HCT116 (cell line): ENCODE data around the gene SLC16A12. TPM values are rescaled to one million over a fixed set of nuclear protein-coding genes. Genes with fewer than 3 reads are reported as not detected.

Source experiments
- ATAC-seq: fragments of 200-7000 bp; cut with Tn5 transposase; 2 replicates; pipeline ENCODE4 v1.9.1; 2020; ENCODE audit warnings: mild to moderate bottlenecking, moderate library complexity
- BruUV-seq: library from RNA; stranded (reverse); fragments of 400-500 nt; replicated peaks from 2 replicates; lab custom pipeline; 2021; lab: Mats Ljungman, UMichigan
- CTCF ChIA-PET: fragments of 300-600 bp; sonication (Branson Sonifier 250); formaldehyde crosslinking; loops from one replicate; lab custom pipeline; 2021; ENCODE audit warnings: antibody characterized with exemption; lab: Charles Lee
- POLR2A ChIA-PET: fragments of 300-600, 350-600 bp; sonication (Branson Sonifier 250); formaldehyde crosslinking; loops from one replicate; lab custom pipeline; 2021; ENCODE audit warnings: antibody characterized with exemption; lab: Charles Lee
- RAD21 ChIA-PET, 2 experiments: fragments of 300-600 bp; sonication (Branson Sonifier 250); formaldehyde crosslinking; loops; one replicate each; lab custom pipeline; 2023; ENCODE audit warnings: low total read pairs in 2 of 2; ENCODE audit not compliant: uncharacterized antibody in 2 of 2, unreplicated experiment in 2 of 2, low non-redundant PET in 1 of 2; lab: Charles Lee
- DNase-seq: peaks from one replicate; pipeline ENCODE4 v3.0.0-alpha.2; 2010; ENCODE audit warnings: low read depth, low spot score
- H2AFZ ChIP-seq: fragments of 200-600 bp; shearing (Covaris generic), sonication (generic); 2 replicates; pipeline ENCODE4 v1.6.1; 2017; ENCODE audit warnings: low read depth, mixed run types, mixed read lengths, antibody characterized with exemption, low read length; ENCODE audit not compliant: poor library complexity, severe bottlenecking
- H3K27ac ChIP-seq: 2 replicates; pipeline ENCODE4 v1.5.1; 2012; ENCODE audit warnings: low read depth, low read length
- H3K27me3 ChIP-seq: fragments of 200-600 bp; sonication (generic); 2 replicates; pipeline ENCODE4 v1.6.1; 2016; ENCODE audit warnings: mixed run types, low read length, mixed read lengths; ENCODE audit not compliant: insufficient read depth
- H3K36me3 ChIP-seq, 2 experiments: fragments of 200-500 bp in 1 of 2; fragments of 200-600 bp in 1 of 2; sonication (Bioruptor generic) in 1 of 2; sonication (generic) in 1 of 2; 2 replicates each; pipeline versions ENCODE4 v1.5.1 to v1.6.1; 2014 to 2016; ENCODE audit warnings: low read length in 2 of 2, inconsistent platforms in 1 of 2, mixed read lengths in 1 of 2, mixed run types in 1 of 2; ENCODE audit not compliant: insufficient read depth in 2 of 2, control insufficient read depth in 1 of 2
- H3K4me1 ChIP-seq, 2 experiments: fragments of 200-600 bp in 1 of 2; sonication (generic) in 1 of 2; 2 replicates each; pipeline versions ENCODE4 v1.5.1 to v1.6.1; 2012 to 2017; ENCODE audit warnings: low read length in 2 of 2, inconsistent platforms in 1 of 2, mild to moderate bottlenecking in 1 of 2, mixed read lengths in 1 of 2, mixed run types in 1 of 2, moderate library complexity in 1 of 2; ENCODE audit not compliant: insufficient read depth in 2 of 2, control insufficient read depth in 1 of 2
- H3K4me2 ChIP-seq: fragments of 200-600 bp; sonication (generic); 2 replicates; pipeline ENCODE4 v1.6.1; 2017; ENCODE audit warnings: mixed run types, low read length, mixed read lengths
- H3K4me3 ChIP-seq, 2 experiments: fragments of 200-600 bp in 1 of 2; sonication (generic) in 1 of 2; replicated peaks in 1 of 2; 2 replicates each; pipeline ENCODE4 v1.5.1; 2011 to 2016; ENCODE audit warnings: low read length in 2 of 2, control low read depth in 1 of 2, low read depth in 1 of 2, mild to moderate bottlenecking in 1 of 2, mixed read lengths in 1 of 2, mixed run types in 1 of 2
- H3K79me2 ChIP-seq: fragments of 200-600 bp; sonication (generic); 2 replicates; pipeline ENCODE4 v1.6.1; 2017; ENCODE audit warnings: mild to moderate bottlenecking, mixed run types, low read length, moderate library complexity, mixed read lengths; ENCODE audit not compliant: insufficient read depth
- H3K9ac ChIP-seq: fragments of 200-600 bp; sonication (generic); 2 replicates; pipeline ENCODE4 v1.6.1; 2016; ENCODE audit warnings: low read length, mixed read lengths
- H3K9me2 ChIP-seq: fragments of 200-600 bp; sonication (generic), shearing (Covaris generic); 2 replicates; pipeline ENCODE4 v1.6.1; 2017; ENCODE audit warnings: mixed run types, mild to moderate bottlenecking, moderate library complexity; ENCODE audit not compliant: insufficient read depth
- H3K9me3 ChIP-seq, 2 experiments: fragments of 200-500 bp in 1 of 2; fragments of 200-600 bp in 1 of 2; sonication (Bioruptor generic) in 1 of 2; sonication (generic) in 1 of 2; 2 replicates each; pipeline ENCODE4 v1.6.1; 2014 to 2017; ENCODE audit warnings: low read length in 2 of 2, mixed read lengths in 2 of 2, inconsistent platforms in 1 of 2, low read depth in 1 of 2, mild to moderate bottlenecking in 1 of 2, mixed run types in 1 of 2, moderate library complexity in 1 of 2; ENCODE audit not compliant: control insufficient read depth in 1 of 2, insufficient read depth in 1 of 2
- H4K20me1 ChIP-seq: fragments of 200-600 bp; sonication (generic), shearing (Covaris generic); 2 replicates; pipeline ENCODE4 v1.6.1; 2017; ENCODE audit warnings: mixed run types, mild to moderate bottlenecking, moderate library complexity; ENCODE audit not compliant: insufficient read depth
- ELF1 ChIP-seq: IDR thresholded peaks from 2 replicates; pipeline ENCODE4 v1.6.1; 2012; ENCODE audit warnings: low read depth, borderline replicate concordance
- MAX ChIP-seq: IDR thresholded peaks from 2 replicates; pipeline ENCODE4 v1.6.1; 2012
- POLR2AphosphoS5 ChIP-seq: IDR thresholded peaks from 2 replicates; pipeline ENCODE4 v1.6.1; 2011; ENCODE audit warnings: mild to moderate bottlenecking, low read depth, low read length, moderate library complexity
- SRF ChIP-seq: IDR thresholded peaks from 2 replicates; pipeline ENCODE4 v1.6.1; 2012; ENCODE audit warnings: low read depth
- ZFX ChIP-seq: fragments of 450-650 bp; IDR thresholded peaks from 2 replicates; pipeline ENCODE4 v1.6.1; 2017
- intact Hi-C: fragments of 100-400 bp; cut with micrococcal nuclease; formaldehyde crosslinking; loops from 2 replicates; pipeline ENCODE4 v1.10.0; 2022
- total RNA-seq: library from RNA; stranded (reverse); gene quantifications from one replicate; pipeline ENCODE4 v1.2.1, GENCODE V29; 2021; ENCODE audit not compliant: unreplicated experiment

Gene SLC16A12
- total RNA-seq, 1 experiment from 2014 or later: not detected

- H3K36me3 ChIP-seq: peaks cover 7 to 15% of the 10 kb centered on the region in 2 experiments; a peak in 2 of 4 replicates
- H3K9ac ChIP-seq: peak overlapping the region; percentile 73
- no peaks in the 10 kb centered on the region for H3K27me3 ChIP-seq
- H3K79me2 ChIP-seq: peaks cover 36% of the 10 kb centered on the region
- H3K9me2 ChIP-seq: no peaks in the 10 kb centered on the region
- H3K4me1 ChIP-seq: peaks cover 7 to 14% of the 10 kb centered on the region in 2 experiments; a peak in 3 of 4 replicates
- no peaks in the 10 kb centered on the region; a peak in 1 of 4 replicates for H3K9me3 ChIP-seq
- H2AFZ ChIP-seq: peak overlapping the region; percentile 76
- H4K20me1 ChIP-seq: no peaks in the 10 kb centered on the region
- intact Hi-C loops: no loop called here
- POLR2A ChIA-PET: interaction anchor here (1.4 kb wide), 1 partner anchor 23 kb away, joined by 7 read pairs; the partner anchor contains the start of gene IFIT1
- H3K4me2 ChIP-seq: peak overlapping the region; percentile 90
- H3K4me3 ChIP-seq: peak overlapping the region; percentile 66 to 78
- peak overlapping the region; percentile 66 for H3K27ac ChIP-seq
- BruUV-seq: no TSS peak
- RAD21 ChIA-PET: no interaction called here
- DNase-seq (no peak), ATAC-seq (peak; percentile 79)
- TF ChIP-seq SRF: no peak
- TF ChIP-seq POLR2AphosphoS5: 0 out of 2 replicates have a peak, but pooled peaks have one; percentile 13
- peak; percentile 84 for TF ChIP-seq MAX
- TF ChIP-seq ZFX: peak; percentile 99
- TF ChIP-seq ELF1: no peak
- CTCF ChIA-PET: interaction anchor here (1.0 kb wide), 1 partner anchor 198 kb away, joined by 4 read pairs; no protein-coding TSS in a partner anchor
These were observed 120.2 kb downstream of the SLC16A12 start for GRCh38 chr10:89414879-89415821.
